NCI-H2081 (cell line): ENCODE measurements around the gene LRCH4.

Source experiments
- DNase-seq, 2 experiments: peaks; one replicate each; lab custom pipeline; 2025; lab: John Stamatoyannopoulos, UW

Gene LRCH4

DNA sequence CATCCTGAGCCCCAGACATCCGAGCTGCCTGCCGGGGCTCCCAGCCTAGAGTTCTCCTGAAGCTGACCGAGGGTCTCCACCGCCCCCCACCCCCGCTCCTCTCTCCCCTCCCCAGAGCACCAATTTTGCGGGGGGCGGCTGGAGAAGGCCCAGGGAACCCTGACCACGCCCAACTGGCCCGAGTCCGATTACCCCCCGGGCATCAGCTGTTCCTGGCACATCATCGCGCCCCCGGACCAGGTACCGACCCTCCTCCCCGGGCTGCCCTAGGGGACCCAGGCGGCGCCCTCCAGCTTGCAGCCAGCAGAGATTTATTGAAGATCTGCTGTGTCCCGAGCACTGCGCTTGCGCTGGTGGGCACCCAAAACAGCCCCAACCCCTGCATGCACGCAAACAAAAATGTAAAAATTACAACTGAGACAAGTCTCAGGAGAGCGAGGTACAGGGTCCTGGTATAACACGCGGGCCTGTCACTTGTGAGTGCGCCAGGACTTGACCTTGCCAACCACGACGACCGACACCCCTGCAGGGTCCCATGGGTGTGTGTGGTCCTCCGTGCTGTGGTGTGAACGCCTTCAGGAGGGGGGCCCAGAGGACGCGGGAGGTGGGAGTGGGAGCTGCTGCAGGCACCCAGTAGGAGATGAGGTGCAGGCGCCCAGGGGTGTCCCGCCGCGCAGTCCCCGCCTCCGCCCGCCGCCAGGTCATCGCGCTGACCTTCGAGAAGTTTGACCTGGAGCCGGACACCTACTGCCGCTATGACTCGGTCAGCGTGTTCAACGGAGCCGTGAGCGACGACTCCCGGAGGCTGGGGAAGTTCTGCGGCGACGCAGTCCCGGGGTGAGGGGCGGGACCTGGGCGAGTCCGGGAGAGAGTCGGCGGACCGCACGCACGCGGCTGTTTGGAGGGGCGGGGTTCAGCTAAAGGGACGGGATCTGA is 19.3 kb upstream of the LRCH4 start:
- DNase-seq, result no peak

GRCh38 chr7:100604028-100604975 is 18.4 kb upstream of the LRCH4 start:
- DNase-seq, result peak; percentile 41 to 61

GRCh38 chr7:100603726-100604027 is 17.7 kb upstream of the LRCH4 start:
- no peak for DNase-seq

DNA sequence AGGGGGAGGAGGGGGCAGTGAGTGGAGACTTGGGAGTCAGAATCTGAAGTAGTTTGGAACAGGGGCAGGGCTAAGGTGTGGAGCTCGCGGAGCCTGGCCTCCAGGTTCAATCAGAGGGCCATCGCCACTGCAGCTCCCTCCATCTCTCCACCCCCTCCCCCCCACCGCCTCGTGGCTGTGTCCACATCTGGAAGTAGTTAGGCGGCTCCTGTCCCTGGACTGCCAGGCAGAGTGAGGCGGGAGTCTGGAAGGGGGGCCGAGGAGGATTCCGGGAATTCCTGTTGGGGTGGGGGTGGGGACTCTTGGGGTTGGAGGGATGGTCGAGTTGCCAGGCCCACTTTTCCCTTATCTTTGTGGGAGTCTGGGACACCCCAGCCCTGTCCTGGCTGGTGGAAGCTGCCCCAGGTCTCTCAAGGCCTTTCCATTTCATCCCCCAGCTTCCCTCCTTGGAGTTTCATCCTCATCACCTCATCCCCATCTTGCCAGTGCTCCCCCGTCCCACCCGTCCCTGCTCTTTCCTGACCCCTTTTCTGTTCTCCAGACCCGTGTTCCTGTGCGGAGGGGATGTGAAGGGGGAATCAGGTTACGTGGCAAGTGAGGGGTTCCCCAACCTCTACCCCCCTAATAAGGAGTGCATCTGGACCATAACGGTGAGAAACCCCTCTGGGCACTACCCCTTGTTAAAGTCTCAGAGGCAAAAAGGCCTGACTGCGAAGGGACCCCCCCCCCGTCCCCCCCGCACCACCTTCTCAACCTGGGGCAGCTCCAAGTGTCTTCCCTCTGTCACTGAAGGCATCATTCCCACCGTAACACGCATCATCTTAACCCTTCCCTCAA is 17.2 kb upstream of the LRCH4 start:
- no peak for DNase-seq

DNA sequence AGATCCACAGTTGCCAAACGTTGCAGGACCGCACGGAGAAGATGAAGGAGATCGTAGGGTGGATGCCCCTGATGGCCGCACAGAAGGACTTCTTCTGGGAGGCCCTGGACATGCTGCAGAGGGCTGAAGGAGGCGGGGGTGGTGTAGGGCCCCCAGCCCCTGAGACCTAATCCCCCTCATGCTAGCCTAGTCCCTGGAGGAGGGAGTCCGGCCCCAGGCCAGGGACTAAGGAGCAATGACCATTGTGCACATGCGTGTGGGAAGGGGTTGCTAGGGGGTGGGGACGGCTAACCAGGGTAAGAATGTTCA is 14.8 kb upstream of the LRCH4 start:
- DNase-seq, result no peak

DNA sequence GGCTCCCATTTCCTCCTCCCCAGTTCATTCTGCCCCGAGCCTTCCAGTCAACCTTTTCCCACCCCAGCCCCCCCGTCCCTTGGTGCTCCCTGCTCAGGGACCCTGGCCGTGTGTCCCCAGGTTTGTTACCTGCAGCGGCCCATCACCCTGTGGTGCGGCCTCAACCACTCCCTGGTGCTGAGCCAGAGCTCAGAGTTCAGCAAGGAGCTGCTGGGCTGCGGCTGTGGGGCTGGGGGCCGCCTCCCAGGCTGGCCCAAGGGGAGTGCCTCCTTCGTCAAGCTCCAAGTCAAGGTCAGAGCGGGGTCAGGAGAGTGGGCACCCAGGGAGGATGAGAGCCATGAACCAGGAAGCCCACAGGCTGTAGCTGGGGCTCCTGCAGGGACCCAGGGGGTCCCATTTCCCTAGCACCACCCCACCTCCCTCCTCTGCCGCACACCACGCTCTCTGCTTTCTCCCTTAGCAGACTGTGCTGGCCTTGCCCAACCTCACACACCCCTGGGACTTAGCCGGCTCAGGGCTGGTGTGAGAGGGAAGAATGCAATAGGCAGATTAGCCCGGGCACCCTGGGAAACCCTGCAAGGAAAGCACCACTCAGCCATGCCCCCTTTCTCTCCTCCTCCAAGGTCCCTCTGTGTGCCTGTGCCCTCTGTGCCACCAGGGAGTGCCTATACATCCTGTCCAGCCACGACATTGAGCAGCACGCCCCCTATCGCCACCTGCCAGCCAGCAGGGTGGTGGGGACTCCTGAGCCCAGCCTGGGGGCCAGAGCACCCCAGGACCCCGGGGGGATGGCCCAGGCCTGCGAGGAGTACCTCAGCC is 14.2 kb upstream of the LRCH4 start:
- DNase-seq, result no peak

GRCh38 chr7:100598425-100598824 is 12.5 kb upstream of the LRCH4 start:
- no peak for DNase-seq

DNA sequence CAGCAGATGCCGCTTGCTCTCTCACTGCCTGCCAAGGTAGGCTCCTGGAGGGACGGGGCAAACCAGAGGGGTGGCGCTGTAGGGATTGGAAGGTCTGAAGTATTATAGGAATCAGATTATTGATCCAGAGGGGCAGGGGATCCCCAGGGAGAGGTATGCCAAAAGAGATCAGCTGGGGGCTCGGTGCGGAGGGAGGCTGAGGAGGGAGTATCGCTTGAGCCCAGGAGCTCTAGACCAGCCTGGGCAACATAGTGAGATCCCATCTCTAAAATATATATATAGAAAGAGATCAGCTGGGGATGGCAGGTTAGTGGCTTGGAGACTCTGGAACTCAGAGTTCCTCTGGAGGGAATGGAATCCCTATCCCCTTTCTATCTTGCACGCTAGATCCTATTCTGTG is 9.3 kb upstream of the LRCH4 start:
- no peak for DNase-seq

- DNase-seq, result no peak
Measured at GRCh38 chr7:100591596-100591995, 5.7 kb upstream of the LRCH4 start.

- no peak for DNase-seq
Measured at GRCh38 chr7:100590077-100590737, 4.3 kb upstream of the LRCH4 start.

- DNase-seq, result no peak
Measured at GRCh38 chr7:100589341-100589947, 3.5 kb upstream of the LRCH4 start.

- no peak for DNase-seq
Measured at GRCh38 chr7:100588438-100588837, 2.5 kb upstream of the LRCH4 start.

DNA sequence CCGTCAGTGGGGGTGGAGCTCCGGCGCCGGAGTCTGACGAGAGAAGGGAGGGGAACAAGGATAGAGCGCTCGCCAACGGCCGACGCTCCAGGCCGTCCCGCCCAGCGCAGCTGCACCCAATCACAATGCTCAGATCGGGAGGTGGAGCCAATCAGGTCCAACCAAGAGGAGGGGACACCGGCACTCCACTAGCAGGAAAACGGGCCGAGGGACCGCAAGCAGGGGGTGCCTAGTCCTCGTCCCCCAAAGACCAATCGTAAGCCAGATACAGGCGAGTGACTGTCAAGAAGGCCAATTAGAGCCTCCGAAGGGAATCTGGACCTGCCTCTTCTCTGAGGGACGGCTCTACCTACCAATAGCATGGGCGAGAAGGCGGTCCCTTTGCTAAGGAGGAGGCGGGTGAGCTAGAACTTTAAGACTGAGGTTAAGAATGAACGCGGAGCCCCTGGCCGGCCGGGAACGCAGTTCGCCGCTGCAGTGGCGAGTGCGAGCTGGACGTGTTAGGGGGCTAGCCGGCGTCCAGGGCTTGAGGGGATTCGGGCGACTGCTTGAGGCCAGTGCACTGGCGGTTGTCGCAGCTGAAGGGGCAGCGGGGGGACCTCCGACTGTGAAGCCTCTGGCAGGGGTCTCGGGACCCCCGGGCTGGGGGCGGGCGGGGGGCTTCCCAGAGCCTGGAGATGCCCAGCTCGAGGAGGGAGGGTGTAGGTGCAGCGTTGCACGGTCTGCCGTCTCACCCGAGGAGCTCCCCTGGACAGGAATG is 517 bp upstream of the LRCH4 start, which contains the start of gene FBXO24:
Gene FBXO24, plus strand, starts transcription at position 63 of the 760 bp plus-strand sequence. Its CDS starts 298 bp downstream, at position 361.
- peak; percentile 100 for DNase-seq

DNA sequence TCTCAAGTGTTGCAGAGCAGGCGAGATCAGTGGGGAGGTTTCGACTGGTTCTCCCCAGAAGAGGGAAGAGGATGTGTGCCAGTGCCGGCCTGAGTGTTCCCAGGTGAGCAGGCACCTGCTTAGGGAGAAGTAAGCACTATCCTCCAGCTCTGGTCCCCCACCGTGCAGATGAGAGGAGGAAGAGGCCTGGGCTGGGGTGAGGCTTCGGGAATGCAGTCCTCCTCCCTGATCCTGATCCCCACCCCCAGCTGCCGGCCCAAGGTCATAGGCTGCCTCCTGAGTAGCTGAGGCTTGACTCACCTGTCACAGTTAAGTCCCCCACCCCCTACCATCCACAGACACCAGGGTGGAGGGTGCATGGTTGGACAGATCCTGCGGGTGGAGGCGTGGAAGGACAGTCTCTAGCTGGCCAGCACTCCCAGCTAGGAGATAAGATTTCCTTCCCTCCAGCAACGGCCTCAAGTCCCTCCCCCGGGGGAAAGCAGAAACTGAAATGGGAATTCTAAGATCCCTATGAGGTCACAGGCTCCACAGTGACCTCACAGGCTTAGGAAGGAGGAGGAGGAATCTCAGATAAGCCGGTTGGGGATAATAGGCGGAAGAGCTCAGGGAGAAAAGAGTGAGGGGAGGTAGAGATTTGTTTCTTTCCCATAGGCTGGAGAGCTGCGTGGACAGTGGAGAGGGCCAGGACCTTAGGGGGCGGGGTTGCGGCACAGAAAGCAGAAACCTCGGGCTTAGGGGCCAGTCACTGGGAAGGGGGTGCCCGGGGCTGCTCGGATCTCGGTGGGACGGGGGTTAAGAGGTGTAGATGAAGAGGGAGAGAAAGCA is 1.0 kb downstream of the LRCH4 start:
- peak in 1 of 2 experiments; percentile 20 for DNase-seq

- no peak for DNase-seq
Measured at GRCh38 chr7:100584054-100584682, 1.8 kb downstream of the LRCH4 start.

DNA sequence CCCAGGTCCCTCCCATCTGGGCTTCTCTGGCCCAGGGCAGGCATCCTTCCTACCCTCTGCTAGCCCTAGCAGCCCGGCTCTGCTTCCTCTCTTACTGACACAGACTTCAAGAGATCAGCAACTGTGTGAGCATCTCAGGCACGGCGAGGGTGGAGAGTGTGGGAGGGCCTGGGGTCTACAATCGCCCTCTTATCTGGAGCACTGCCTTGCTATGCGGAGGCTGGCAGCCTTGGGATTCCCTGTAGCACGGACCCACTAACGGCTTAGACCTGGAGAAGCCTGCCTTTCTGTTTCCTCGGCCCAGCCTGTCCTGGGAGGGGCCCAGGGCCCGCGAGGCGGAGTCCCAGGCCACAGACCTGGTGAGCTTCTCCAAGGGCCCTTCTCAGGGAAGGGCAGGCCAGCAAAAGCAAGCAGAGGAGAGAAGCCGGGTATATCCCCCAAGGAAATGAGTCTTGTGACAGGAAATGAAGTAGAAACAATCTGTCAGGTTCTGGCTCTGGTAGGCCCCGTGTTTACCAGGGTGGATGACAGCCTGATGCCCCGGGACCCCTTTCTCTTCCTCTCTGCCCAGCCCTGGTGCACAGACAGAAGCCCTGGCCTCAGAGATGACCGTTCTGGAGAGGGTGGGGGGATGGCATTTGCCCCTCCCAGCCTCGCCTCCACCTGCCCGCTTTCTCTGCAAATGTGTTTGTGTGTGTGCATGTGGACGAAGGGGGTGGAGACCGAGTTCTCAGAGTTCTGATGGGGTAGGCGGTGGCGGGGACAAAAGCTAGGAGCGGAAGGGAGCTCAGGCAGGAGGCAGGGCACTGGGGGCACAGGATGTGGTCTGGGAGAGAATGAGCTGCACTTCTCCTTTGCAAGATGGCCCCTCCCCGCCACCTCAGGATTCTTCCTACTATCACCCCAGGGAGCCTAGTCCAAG is 2.5 kb downstream of the LRCH4 start:
- DNase-seq, result no peak

DNA sequence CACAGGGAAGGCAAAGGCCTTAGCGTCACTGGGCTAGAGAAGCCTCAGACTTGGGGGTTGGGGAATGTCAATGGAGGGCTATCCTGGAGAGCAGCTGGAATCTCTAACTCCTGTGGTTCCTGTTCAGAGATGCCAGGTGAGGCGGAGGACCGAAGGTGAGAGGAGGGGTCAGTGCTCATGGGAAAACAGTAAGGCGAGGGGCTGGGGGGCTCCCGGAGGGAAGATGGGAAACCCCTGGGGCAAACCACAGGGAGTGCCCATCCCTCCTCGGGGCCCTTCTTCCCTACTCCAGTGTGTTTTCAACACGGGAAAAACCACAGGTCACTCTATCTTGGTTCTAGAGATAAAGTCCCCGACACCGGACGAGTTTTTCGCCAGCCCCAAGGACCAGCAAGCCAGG is 3.3 kb downstream of the LRCH4 start:
- no peak for DNase-seq
